GM12878 (cell line): Measurements from ENCODE around the gene IFNLR1. TPM values are rescaled to one million over a fixed set of nuclear protein-coding genes. Genes with fewer than 3 reads are reported as not detected.

Source experiments
- ASH2L ChIP-seq: fragments of 300-600, 200-600 bp; sonication (generic); IDR thresholded peaks from 2 replicates; pipeline ENCODE4 v1.6.1; 2017; ENCODE audit warnings: low read depth, mild to moderate bottlenecking, borderline replicate concordance
- BCL11A ChIP-seq: IDR thresholded peaks from 2 replicates; pipeline ENCODE4 v1.6.1; 2011; ENCODE audit warnings: low read depth, low read length
- CBX3 ChIP-seq: fragments of 200-600 bp; sonication (generic); IDR thresholded peaks from 2 replicates; pipeline ENCODE4 v1.6.1; 2016; ENCODE audit warnings: low read depth, borderline replicate concordance
- CEBPZ ChIP-seq: fragments of 150-350 bp; IDR thresholded peaks from 2 replicates; pipeline ENCODE4 v1.6.1; 2016; ENCODE audit warnings: low read depth, low read length
- CHD2 ChIP-seq: IDR thresholded peaks from 2 replicates; pipeline ENCODE4 v1.6.1; 2011; ENCODE audit warnings: low read depth, low read length, improper control_type of control experiment, borderline replicate concordance
- CTCF ChIP-seq, 3 experiments: IDR thresholded peaks in 2 of 3; conservative IDR thresholded peaks in 1 of 3; 2 replicates each; pipeline ENCODE4 v1.5.1; 2011; ENCODE audit warnings: low read depth in 3 of 3, low read length in 3 of 3, mild to moderate bottlenecking in 3 of 3, control low read depth in 2 of 3, moderate library complexity in 2 of 3, inconsistent platforms in 1 of 3, mixed read lengths in 1 of 3; ENCODE audit not compliant: control insufficient read depth in 2 of 3, insufficient read depth in 1 of 3; ENCODE audit errors: extremely low read depth in 1 of 3
- DPF2 ChIP-seq: fragments of 450-650 bp; IDR thresholded peaks from 2 replicates; pipeline ENCODE4 v1.6.1; 2017; ENCODE audit warnings: mild to moderate bottlenecking
- FOS ChIP-seq: IDR thresholded peaks from 3 replicates; pipeline ENCODE4 v1.6.1; 2011; ENCODE audit warnings: borderline replicate concordance; ENCODE audit not compliant: insufficient read length; ENCODE audit errors: extremely low read depth
- GATAD2B ChIP-seq: fragments of 450-650 bp; conservative IDR thresholded peaks from 2 replicates; pipeline ENCODE4 v1.6.1; 2017; ENCODE audit warnings: low read depth, mild to moderate bottlenecking, moderate library complexity
- LARP7 ChIP-seq: fragments of 450-650 bp; IDR thresholded peaks from 2 replicates; pipeline ENCODE4 v1.6.1; 2017; ENCODE audit warnings: mild to moderate bottlenecking
- MYC ChIP-seq: IDR thresholded peaks from 2 replicates; pipeline ENCODE4 v1.6.1; 2011; ENCODE audit warnings: mild to moderate bottlenecking, low read length, moderate library complexity, inconsistent platforms; ENCODE audit not compliant: insufficient read depth, insufficient replicate concordance, insufficient read length, severe bottlenecking
- NKRF ChIP-seq: fragments of 450-650 bp; conservative IDR thresholded peaks from 2 replicates; pipeline ENCODE4 v1.6.1; 2017; ENCODE audit warnings: mild to moderate bottlenecking, moderate library complexity
- POLR2A ChIP-seq: IDR thresholded peaks from 2 replicates; pipeline ENCODE4 v1.6.1; 2011; ENCODE audit warnings: low read depth, mild to moderate bottlenecking, low read length
- RELA ChIP-seq: fragments of 450-650 bp; IDR thresholded peaks from 2 replicates; pipeline ENCODE4 v1.8.0; 2014; ENCODE audit warnings: borderline replicate concordance; ENCODE audit not compliant: partially characterized antibody
- SP1 ChIP-seq: IDR thresholded peaks from one replicate; pipeline ENCODE4 v1.6.1; 2011; ENCODE audit warnings: low read depth, low read length
- SRF ChIP-seq, 2 experiments: IDR thresholded peaks; 2 replicates each; pipeline ENCODE4 v1.6.1; 2011; ENCODE audit warnings: low read depth in 2 of 2, low read length in 2 of 2, mild to moderate bottlenecking in 1 of 2, moderate library complexity in 1 of 2
- STAT1 ChIP-seq: fragments of 450-650 bp; conservative IDR thresholded peaks from 2 replicates; pipeline ENCODE4 v1.6.1; 2014; ENCODE audit warnings: antibody characterized with exemption, mild to moderate bottlenecking
- SUZ12 ChIP-seq: fragments of 200-600 bp; sonication (generic); IDR thresholded peaks from one replicate; pipeline ENCODE4 v1.6.1; 2018; ENCODE audit warnings: antibody characterized with exemption, mild to moderate bottlenecking; ENCODE audit not compliant: unreplicated experiment
- YY1 ChIP-seq: IDR thresholded peaks from 2 replicates; pipeline ENCODE4 v1.6.1; 2011; ENCODE audit warnings: low read depth, mild to moderate bottlenecking, low read length
- ZBED1 ChIP-seq: IDR thresholded peaks from 2 replicates; pipeline ENCODE4 v1.6.1; 2016; ENCODE audit warnings: borderline replicate concordance
- ZNF217 ChIP-seq: fragments of 450-650 bp; IDR thresholded peaks from 2 replicates; pipeline ENCODE4 v1.6.1; 2017; ENCODE audit warnings: antibody characterized with exemption, mild to moderate bottlenecking
- ZNF622 ChIP-seq: fragments of 450-650 bp; IDR thresholded peaks from 2 replicates; pipeline ENCODE4 v1.6.1; 2017; ENCODE audit warnings: mild to moderate bottlenecking, inconsistent platforms
- polyA plus RNA-seq, 11 experiments: library from polyadenylated mRNA; depleted of rRNA in 4 of 11; unstranded in 6 of 11; stranded (reverse) in 5 of 11; fragments of >200 nt; fragmentation: Nextera tagmentation in 4 of 11; fragmentation: Illumina TruSeq in 1 of 11; extraction: Ambion mirVana in 4 of 11; extraction: Trizol in 1 of 11; gene quantifications; 1 replicate in 1 of 11; 2 replicates in 10 of 11; pipeline versions ENCODE4 v1.2.1 to v1.2.3, GENCODE V29; 2011 to 2016; ENCODE audit warnings: inconsistent platforms in 2 of 11, missing spikeins in 2 of 11, low read depth in 1 of 11
- total RNA-seq, 4 experiments: library from RNA; depleted of rRNA in 3 of 4; stranded (reverse); fragments of >200 nt in 3 of 4; fragmentation: Illumina TruSeq in 1 of 4; extraction: Trizol in 1 of 4; gene quantifications; 2 replicates each; pipeline versions ENCODE4 v1.2.1 to v1.2.3, GENCODE V29; 2013 to 2021

The IFNLR1 gene
- total and polyA plus RNA-seq, 10 of the 15 experiments (the other 5 are each of a cell fraction or from before 2014, with no cell fraction given): 0.31 to 5.6 (median 3.9) TPM

GRCh38 chr1:24226749-24227148 lies 39.7 kb upstream of the IFNLR1 start (continued):
- no peak for TF ChIP-seq STAT1
- no peak for TF ChIP-seq MYC
- no peak; the same call in 1 of the 2 replicates for TF ChIP-seq YY1
- peak; percentile 75; the same call in 1 of the 2 replicates for TF ChIP-seq ZBED1
- no peak for TF ChIP-seq CHD2
- TF ChIP-seq SRF (IDR thresholded peaks at IDR 0.05; ENCODE audit: low read depth in 2 of 2, low read length in 2 of 2): no peak
- no peak for TF ChIP-seq ZNF622
- TF ChIP-seq CEBPZ: no peak
- TF ChIP-seq GATAD2B: no peak
- no peak for TF ChIP-seq RELA
- no peak for TF ChIP-seq DPF2
- no peak for TF ChIP-seq LARP7
- TF ChIP-seq BCL11A: no peak
- TF ChIP-seq ASH2L: no peak
- no peak for TF ChIP-seq CBX3
- no peak for TF ChIP-seq NKRF
- no peak for TF ChIP-seq ZNF217
- TF ChIP-seq CTCF (IDR thresholded peaks at IDR 0.05 in 2 of 3, conservative IDR thresholded peaks at IDR 0.05 in 1 of 3; ENCODE audit: control insufficient read depth in 2 of 3, extremely low read depth in 1 of 3, insufficient read depth in 1 of 3, low read depth in 3 of 3, low read length in 3 of 3): no peak
- TF ChIP-seq SUZ12: no peak
- no peak for TF ChIP-seq POLR2A
- no peak for TF ChIP-seq SP1
- no peak for TF ChIP-seq FOS
